ENCODE results near the gene FAM110A. TPM values are rescaled to one million over a fixed set of nuclear protein-coding genes. Genes with fewer than 3 reads are reported as not detected.

The FAM110A gene
- polyA plus RNA-seq, 1 experiment, result 1.9 TPM

- TF ChIP-seq, protein P1, sequence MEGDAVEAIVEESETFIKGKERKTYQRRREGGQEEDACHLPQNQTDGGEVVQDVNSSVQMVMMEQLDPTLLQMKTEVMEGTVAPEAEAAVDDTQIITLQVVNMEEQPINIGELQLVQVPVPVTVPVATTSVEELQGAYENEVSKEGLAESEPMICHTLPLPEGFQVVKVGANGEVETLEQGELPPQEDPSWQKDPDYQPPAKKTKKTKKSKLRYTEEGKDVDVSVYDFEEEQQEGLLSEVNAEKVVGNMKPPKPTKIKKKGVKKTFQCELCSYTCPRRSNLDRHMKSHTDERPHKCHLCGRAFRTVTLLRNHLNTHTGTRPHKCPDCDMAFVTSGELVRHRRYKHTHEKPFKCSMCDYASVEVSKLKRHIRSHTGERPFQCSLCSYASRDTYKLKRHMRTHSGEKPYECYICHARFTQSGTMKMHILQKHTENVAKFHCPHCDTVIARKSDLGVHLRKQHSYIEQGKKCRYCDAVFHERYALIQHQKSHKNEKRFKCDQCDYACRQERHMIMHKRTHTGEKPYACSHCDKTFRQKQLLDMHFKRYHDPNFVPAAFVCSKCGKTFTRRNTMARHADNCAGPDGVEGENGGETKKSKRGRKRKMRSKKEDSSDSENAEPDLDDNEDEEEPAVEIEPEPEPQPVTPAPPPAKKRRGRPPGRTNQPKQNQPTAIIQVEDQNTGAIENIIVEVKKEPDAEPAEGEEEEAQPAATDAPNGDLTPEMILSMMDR (IDR thresholded peaks at IDR 0.05; ENCODE audit: low read depth, low read length), result no peak
- POLR2A ChIA-PET, result interaction anchor here (1.0 kb wide), 1 partner anchor 26 kb away, joined by 3 read pairs; no protein-coding TSS in a partner anchor
- no peak for DNase-seq (ENCODE audit: low read depth, low spot score)
- peaks cover 2% of the 10 kb centered on the region for H3K27me3 ChIP-seq (ENCODE audit: control insufficient read depth, insufficient read depth, low read length)
- CTCF ChIA-PET, result interaction anchor here (0.6 to 1.5 kb wide), 3 partner anchors 41 to 71 kb away, joined by 3 read pairs; no protein-coding TSS in a partner anchor
- no peak overlapping the region for H3K27ac ChIP-seq (ENCODE audit: low read depth, low read length)
- H3K4me3 ChIP-seq (ENCODE audit: low read depth, low read length), result no peak overlapping the region
- no peaks in the 10 kb centered on the region; the same call in 1 of the 2 replicates for H3K9me3 ChIP-seq (ENCODE audit: control insufficient read depth, insufficient read depth, low read length)
Measured at GRCh38 chr20:884983-885952, 51.8 kb downstream of the FAM110A start.

DNA sequence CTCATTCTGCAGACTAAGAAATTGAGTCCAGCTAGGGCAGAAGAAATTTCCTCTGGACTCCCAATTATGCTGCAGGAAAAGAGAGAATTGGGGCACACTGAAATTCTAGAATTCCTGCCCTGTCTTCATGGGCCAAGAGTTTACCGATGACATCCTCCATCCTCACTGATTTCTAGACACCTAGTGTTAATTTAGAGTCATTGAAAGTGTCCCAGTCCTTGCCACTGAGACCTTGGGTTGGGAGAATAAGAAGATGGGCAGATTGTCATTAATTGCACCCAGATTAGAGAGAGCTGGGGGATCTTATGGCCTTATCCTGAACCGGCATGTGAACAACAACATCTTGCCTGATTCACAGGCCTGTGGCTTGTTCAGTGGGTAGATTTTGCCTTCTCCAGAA, 53.6 kb downstream of the FAM110A start:
- TF ChIP-seq, protein P1 (IDR thresholded peaks at IDR 0.05; ENCODE audit: low read depth, low read length), result no peak
- ChIA-PET CTCF (interaction anchor here (1.6 kb wide), 1 partner anchor 73 kb away, joined by 4 read pairs; no protein-coding TSS in a partner anchor), POLR2A (no interaction called here)
- no peaks in the 10 kb centered on the region; the same call in 1 of the 2 replicates for H3K9me3 ChIP-seq (ENCODE audit: control insufficient read depth, insufficient read depth, low read length)
- DNase-seq (ENCODE audit: low read depth, low spot score), result no peak
- no peak overlapping the region for H3K27ac ChIP-seq (ENCODE audit: low read depth, low read length)
- peaks cover 2% of the 10 kb centered on the region for H3K27me3 ChIP-seq (ENCODE audit: control insufficient read depth, insufficient read depth, low read length)
- H3K4me3 ChIP-seq (ENCODE audit: low read depth, low read length), result no peak overlapping the region

DNA sequence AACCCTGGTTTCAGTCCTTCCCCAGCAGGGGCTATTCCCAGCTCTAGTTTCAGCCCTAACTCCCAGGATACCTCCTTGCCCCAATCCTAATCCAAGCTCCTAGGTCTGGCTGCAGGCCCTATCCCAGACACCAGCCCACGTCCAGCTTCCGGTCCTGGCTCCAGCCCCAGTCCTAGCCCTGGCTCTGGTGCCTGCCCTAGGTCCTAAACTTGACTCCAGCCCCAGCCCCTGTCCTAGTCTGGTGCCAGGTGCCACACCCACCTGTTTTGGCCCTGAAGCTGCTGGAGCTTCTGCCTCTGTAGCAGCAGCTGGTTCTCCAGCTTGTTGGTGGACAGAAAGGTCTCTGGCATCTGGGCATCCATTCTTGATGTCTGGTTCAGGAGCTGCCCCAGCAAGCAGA, 54.5 kb downstream of the FAM110A start:
- no peaks in the 10 kb centered on the region; the same call in 1 of the 2 replicates for H3K9me3 ChIP-seq (ENCODE audit: control insufficient read depth, insufficient read depth, low read length)
- TF ChIP-seq, protein P1 (IDR thresholded peaks at IDR 0.05; ENCODE audit: low read depth, low read length), result no peak
- POLR2A ChIA-PET, result no interaction called here
- CTCF ChIA-PET, result interaction anchor here (1.6 to 1.7 kb wide), 2 partner anchors 69 to 74 kb away, joined by 3 to 4 read pairs; no protein-coding TSS in a partner anchor
- no peak for DNase-seq (ENCODE audit: low read depth, low spot score)
- H3K27me3 ChIP-seq (ENCODE audit: control insufficient read depth, insufficient read depth, low read length), result peaks cover 2% of the 10 kb centered on the region
- H3K27ac ChIP-seq (ENCODE audit: low read depth, low read length), result no peak overlapping the region
- H3K4me3 ChIP-seq (ENCODE audit: low read depth, low read length), result no peak overlapping the region

GRCh38 chr20:889106-889505, 55.6 kb downstream of the FAM110A start:
- Histone ChIP-seq H3K4me3 (ENCODE audit: low read depth, low read length) (no peak overlapping the region), H3K9me3 (ENCODE audit: control insufficient read depth, insufficient read depth, low read length) (no peaks in the 10 kb centered on the region; the same call in 1 of the 2 replicates), H3K27me3 (ENCODE audit: control insufficient read depth, insufficient read depth, low read length) (peaks cover 2% of the 10 kb centered on the region), H3K27ac (ENCODE audit: low read depth, low read length) (no peak overlapping the region)
- TF ChIP-seq, protein P1 (IDR thresholded peaks at IDR 0.05; ENCODE audit: low read depth, low read length), result no peak
- POLR2A ChIA-PET, result no interaction called here
- CTCF ChIA-PET, result interaction anchor here (1.7 kb wide), 1 partner anchor 70 kb away, joined by 3 read pairs; no protein-coding TSS in a partner anchor
- no peak for DNase-seq (ENCODE audit: low read depth, low spot score)

Measured in AG04450 (cell line).